Measurements from ENCODE around the gene GPD2. TPM values are rescaled to one million over a fixed set of nuclear protein-coding genes. Genes with fewer than 3 reads are reported as not detected.
"Not testable (repeated sequence)": the region's sequence is repeated elsewhere in the genome, so short reads cannot be mapped to it uniquely, and the experiment has no call there.

GPD2 gene
- polyA plus RNA-seq, 3 donors, result 17.9 to 22.2 (median 20.8) TPM

GRCh38 chr2:156465573-156465972 is 29.4 kb downstream of the GPD2 start:
- no peak for DNase-seq (ENCODE audit: extremely low read depth in 1 of 11, low read depth in 9 of 11, low spot score in 4 of 11)

GRCh38 chr2:156466739-156467405 is 30.7 kb downstream of the GPD2 start:
- peak in 1 of 11 donors; percentile 4 for DNase-seq (ENCODE audit: extremely low read depth in 1 of 11, low read depth in 9 of 11, low spot score in 4 of 11)

- no peak for DNase-seq (ENCODE audit: extremely low read depth in 1 of 11, low read depth in 9 of 11, low spot score in 4 of 11)
These were observed 34.9 kb downstream of the GPD2 start for GRCh38 chr2:156470975-156471583.

- DNase-seq (ENCODE audit: extremely low read depth in 1 of 11, low read depth in 9 of 11, low spot score in 4 of 11), result no peak
These were observed 35.6 kb downstream of the GPD2 start for GRCh38 chr2:156471762-156472161.

- DNase-seq (ENCODE audit: extremely low read depth in 1 of 11, low read depth in 9 of 11, low spot score in 4 of 11), result no peak
These were observed 36.5 kb downstream of the GPD2 start for GRCh38 chr2:156472686-156473085.

GRCh38 chr2:156473445-156473844 is 37.3 kb downstream of the GPD2 start:
- DNase-seq (ENCODE audit: extremely low read depth in 1 of 11, low read depth in 9 of 11, low spot score in 4 of 11), result no peak

- DNase-seq (ENCODE audit: extremely low read depth in 1 of 11, low read depth in 9 of 11, low spot score in 4 of 11), result no peak
These were observed 38.2 kb downstream of the GPD2 start for GRCh38 chr2:156474401-156474800.

- DNase-seq (ENCODE audit: extremely low read depth in 1 of 11, low read depth in 9 of 11, low spot score in 4 of 11), result no peak
These were observed 40.1 kb downstream of the GPD2 start for GRCh38 chr2:156476021-156476849.

- no peak for DNase-seq (ENCODE audit: extremely low read depth in 1 of 11, low read depth in 9 of 11, low spot score in 4 of 11)
These were observed 40.6 kb downstream of the GPD2 start for GRCh38 chr2:156476850-156477206.

GRCh38 chr2:156480376-156480775 is 44.2 kb downstream of the GPD2 start:
- DNase-seq (ENCODE audit: extremely low read depth in 1 of 11, low read depth in 9 of 11, low spot score in 4 of 11), result no peak

- DNase-seq (ENCODE audit: extremely low read depth in 1 of 11, low read depth in 9 of 11, low spot score in 4 of 11), result no peak
These were observed 45.1 kb downstream of the GPD2 start for GRCh38 chr2:156481312-156481711.

- DNase-seq (ENCODE audit: extremely low read depth in 1 of 11, low read depth in 9 of 11, low spot score in 4 of 11), result no peak
These were observed 47.6 kb downstream of the GPD2 start for GRCh38 chr2:156483741-156484173.

- DNase-seq (ENCODE audit: extremely low read depth in 1 of 11, low read depth in 9 of 11, low spot score in 4 of 11), result no peak
These were observed 50.0 kb downstream of the GPD2 start for GRCh38 chr2:156486147-156486546.

- no peak for DNase-seq (ENCODE audit: extremely low read depth in 1 of 11, low read depth in 9 of 11, low spot score in 4 of 11)
These were observed 50.4 kb downstream of the GPD2 start for GRCh38 chr2:156486614-156487013.

- DNase-seq (ENCODE audit: extremely low read depth in 1 of 11, low read depth in 9 of 11, low spot score in 4 of 11), result no peak
These were observed 53.0 kb downstream of the GPD2 start for GRCh38 chr2:156489195-156489594.

- DNase-seq (ENCODE audit: extremely low read depth in 1 of 11, low read depth in 9 of 11, low spot score in 4 of 11), result no peak
These were observed 53.7 kb downstream of the GPD2 start for GRCh38 chr2:156489750-156490465.

- DNase-seq (ENCODE audit: extremely low read depth in 1 of 11, low read depth in 9 of 11, low spot score in 4 of 11), result no peak
These were observed 54.3 kb downstream of the GPD2 start for GRCh38 chr2:156490466-156490840.

- no peak for DNase-seq (ENCODE audit: extremely low read depth in 1 of 11, low read depth in 9 of 11, low spot score in 4 of 11)
These were observed 55.0 kb downstream of the GPD2 start for GRCh38 chr2:156491176-156491575.

- DNase-seq (ENCODE audit: extremely low read depth in 1 of 11, low read depth in 9 of 11, low spot score in 4 of 11), result no peak
These were observed 56.8 kb downstream of the GPD2 start for GRCh38 chr2:156492979-156493378.

GRCh38 chr2:156495998-156496397 is 59.8 kb downstream of the GPD2 start:
- DNase-seq (ENCODE audit: extremely low read depth in 1 of 11, low read depth in 9 of 11, low spot score in 4 of 11), result not testable (repeated sequence)

All from renal cortex interstitium (tissue), 11 donors.